Astrocyte (in vitro differentiated cells and primary cell): ENCODE data around the gene UBA3. TPM values are rescaled to one million over a fixed set of nuclear protein-coding genes. Genes with fewer than 3 reads are reported as not detected.

Source experiments
- DNase-seq: peaks from one replicate; pipeline ENCODE4 v3.0.0-alpha.2; 2010; ENCODE audit warnings: low read depth
- FAIRE-seq: peaks from 2 replicates; lab custom pipeline; 2011; peaks lifted over from hg19 to GRCh38; lab: Jason Lieb, UNC
- H2AFZ ChIP-seq: 2 replicates; pipeline ENCODE4 v1.6.0; 2012; ENCODE audit warnings: low read depth, low read length, inconsistent platforms
- H3K27ac ChIP-seq: 2 replicates; pipeline ENCODE4 v1.5.1; 2011; ENCODE audit warnings: low read depth, low read length, inconsistent platforms
- H3K27me3 ChIP-seq: 2 replicates; pipeline ENCODE4 v1.6.0; 2011; ENCODE audit warnings: low read length, inconsistent platforms; ENCODE audit not compliant: insufficient read depth
- H3K36me3 ChIP-seq: 2 replicates; pipeline ENCODE4 v1.5.1; 2011; ENCODE audit warnings: low read length, inconsistent platforms; ENCODE audit not compliant: insufficient read depth
- H3K4me1 ChIP-seq: 2 replicates; pipeline ENCODE4 v1.5.1; 2011; ENCODE audit warnings: low read length, inconsistent platforms; ENCODE audit not compliant: insufficient read depth
- H3K4me2 ChIP-seq: 2 replicates; pipeline ENCODE4 v1.6.0; 2012; ENCODE audit warnings: low read length, inconsistent platforms
- H3K4me3 ChIP-seq: 2 replicates; pipeline ENCODE4 v1.5.1; 2011; ENCODE audit warnings: low read depth, mild to moderate bottlenecking, low read length, inconsistent platforms; ENCODE audit not compliant: insufficient read depth
- H3K79me2 ChIP-seq: 2 replicates; pipeline ENCODE4 v1.6.0; 2012; ENCODE audit warnings: mild to moderate bottlenecking, low read length, inconsistent platforms; ENCODE audit not compliant: insufficient read depth
- H3K9ac ChIP-seq: 2 replicates; pipeline ENCODE4 v1.6.0; 2012; ENCODE audit warnings: mild to moderate bottlenecking, low read length, inconsistent platforms
- H3K9me3 ChIP-seq: 2 replicates; pipeline ENCODE4 v1.5.1; 2012; ENCODE audit warnings: low read depth, mild to moderate bottlenecking, low read length, inconsistent platforms; ENCODE audit not compliant: insufficient read depth
- H4K20me1 ChIP-seq: 2 replicates; pipeline ENCODE4 v1.6.0; 2012; ENCODE audit warnings: low read length, inconsistent platforms; ENCODE audit not compliant: insufficient read depth
- H3K27ac Mint-ChIP-seq: one replicate; pipeline ENCODE4 v1.8.0; 2021; ENCODE audit warnings: mild to moderate bottlenecking, mixed read lengths; ENCODE audit not compliant: unreplicated experiment
- H3K27me3 Mint-ChIP-seq: one replicate; pipeline ENCODE4 v1.8.0; 2021; ENCODE audit warnings: low read depth, mixed read lengths; ENCODE audit not compliant: unreplicated experiment
- H3K36me3 Mint-ChIP-seq: one replicate; pipeline ENCODE4 v1.8.0; 2021; ENCODE audit warnings: low read depth, mixed read lengths; ENCODE audit not compliant: unreplicated experiment
- H3K4me1 Mint-ChIP-seq: one replicate; pipeline ENCODE4 v1.8.0; 2021; ENCODE audit warnings: low read depth, mixed read lengths; ENCODE audit not compliant: unreplicated experiment
- H3K4me3 Mint-ChIP-seq: one replicate; pipeline ENCODE4 v1.8.0; 2021; ENCODE audit warnings: mild to moderate bottlenecking, moderate library complexity, mixed read lengths; ENCODE audit not compliant: unreplicated experiment
- H3K9me3 Mint-ChIP-seq: one replicate; pipeline ENCODE4 v1.8.0; 2021; ENCODE audit warnings: mild to moderate bottlenecking, mixed read lengths; ENCODE audit not compliant: unreplicated experiment
- EZH2 ChIP-seq: IDR thresholded peaks from 2 replicates; pipeline ENCODE4 v1.6.1; 2012; ENCODE audit warnings: mild to moderate bottlenecking, low read length, inconsistent platforms; ENCODE audit not compliant: insufficient read depth
- total RNA-seq: library from RNA; stranded (reverse); gene quantifications from 2 replicates; pipeline ENCODE4 v1.2.1, GENCODE V29; 2021
- TF ChIP-seq, protein P1 (sequence below): IDR thresholded peaks from 2 replicates; pipeline ENCODE4 v1.5.1; 2011; ENCODE audit warnings: low read depth, mild to moderate bottlenecking, inconsistent platforms, low read length, moderate library complexity; ENCODE audit not compliant: insufficient read depth

UBA3 gene
- total RNA-seq, 1 donor from 2014 or later: 79.2 TPM

DNA sequence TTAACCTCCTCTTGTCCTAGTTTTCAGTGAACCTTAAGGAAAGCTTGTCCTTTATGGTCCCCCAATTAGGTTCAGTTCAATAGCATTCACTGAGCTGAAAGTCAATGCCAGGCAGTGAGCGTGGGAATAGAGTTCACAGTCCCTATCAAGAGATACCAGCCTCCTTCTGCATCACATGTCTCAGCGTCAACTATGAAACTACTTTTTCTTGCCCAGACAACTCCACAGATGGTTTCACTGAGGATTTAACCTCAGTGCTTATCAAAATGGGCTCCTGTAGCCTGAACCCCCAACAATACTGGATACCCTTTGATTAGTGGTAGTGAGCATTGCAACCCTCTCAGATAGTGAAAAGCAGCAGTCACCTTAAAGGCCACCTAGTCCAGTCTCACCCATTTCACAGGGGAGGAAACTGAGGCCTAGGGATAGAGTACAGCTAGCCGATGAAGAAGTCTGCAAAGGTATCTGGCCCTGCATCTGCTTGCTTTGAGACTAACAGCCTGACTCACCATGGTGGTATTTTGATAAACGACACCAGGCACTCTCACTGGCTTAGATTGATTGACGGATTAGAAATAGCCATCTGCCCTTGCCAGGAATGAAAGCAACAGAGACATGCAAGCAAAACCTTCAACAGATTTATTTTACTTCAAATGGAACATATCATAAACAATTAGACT, 1.6 kb upstream of the UBA3 start:
- H3K4me3 Mint-ChIP-seq: peak overlapping the region; percentile 22
- no peak overlapping the region for H3K27ac ChIP-seq
- peaks cover 43% of the 10 kb centered on the region for H3K4me1 Mint-ChIP-seq
- H3K4me1 ChIP-seq: peaks cover 47% of the 10 kb centered on the region
- no peaks in the 10 kb centered on the region for H3K9me3 Mint-ChIP-seq
- H3K9me3 ChIP-seq: no peaks in the 10 kb centered on the region
- peak; percentile 51 for DNase-seq
- no peak overlapping the region for H3K9ac ChIP-seq
- H3K4me2 ChIP-seq: peak overlapping the region; percentile 40
- peaks cover 12% of the 10 kb centered on the region for H4K20me1 ChIP-seq
- peaks cover 50% of the 10 kb centered on the region for H3K79me2 ChIP-seq
- H3K4me3 ChIP-seq: no peak overlapping the region
- TF ChIP-seq EZH2: no peak
- TF ChIP-seq, protein P1, sequence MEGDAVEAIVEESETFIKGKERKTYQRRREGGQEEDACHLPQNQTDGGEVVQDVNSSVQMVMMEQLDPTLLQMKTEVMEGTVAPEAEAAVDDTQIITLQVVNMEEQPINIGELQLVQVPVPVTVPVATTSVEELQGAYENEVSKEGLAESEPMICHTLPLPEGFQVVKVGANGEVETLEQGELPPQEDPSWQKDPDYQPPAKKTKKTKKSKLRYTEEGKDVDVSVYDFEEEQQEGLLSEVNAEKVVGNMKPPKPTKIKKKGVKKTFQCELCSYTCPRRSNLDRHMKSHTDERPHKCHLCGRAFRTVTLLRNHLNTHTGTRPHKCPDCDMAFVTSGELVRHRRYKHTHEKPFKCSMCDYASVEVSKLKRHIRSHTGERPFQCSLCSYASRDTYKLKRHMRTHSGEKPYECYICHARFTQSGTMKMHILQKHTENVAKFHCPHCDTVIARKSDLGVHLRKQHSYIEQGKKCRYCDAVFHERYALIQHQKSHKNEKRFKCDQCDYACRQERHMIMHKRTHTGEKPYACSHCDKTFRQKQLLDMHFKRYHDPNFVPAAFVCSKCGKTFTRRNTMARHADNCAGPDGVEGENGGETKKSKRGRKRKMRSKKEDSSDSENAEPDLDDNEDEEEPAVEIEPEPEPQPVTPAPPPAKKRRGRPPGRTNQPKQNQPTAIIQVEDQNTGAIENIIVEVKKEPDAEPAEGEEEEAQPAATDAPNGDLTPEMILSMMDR: no peak
- H2AFZ ChIP-seq: no peak overlapping the region
- H3K27me3 ChIP-seq: no peaks in the 10 kb centered on the region
- peaks cover 4% of the 10 kb centered on the region for H3K36me3 Mint-ChIP-seq
- peak overlapping the region; percentile 95 for H3K27ac Mint-ChIP-seq
- peak; percentile 56 for FAIRE-seq
- H3K27me3 Mint-ChIP-seq: no peaks in the 10 kb centered on the region
- H3K36me3 ChIP-seq: no peaks in the 10 kb centered on the region

DNA sequence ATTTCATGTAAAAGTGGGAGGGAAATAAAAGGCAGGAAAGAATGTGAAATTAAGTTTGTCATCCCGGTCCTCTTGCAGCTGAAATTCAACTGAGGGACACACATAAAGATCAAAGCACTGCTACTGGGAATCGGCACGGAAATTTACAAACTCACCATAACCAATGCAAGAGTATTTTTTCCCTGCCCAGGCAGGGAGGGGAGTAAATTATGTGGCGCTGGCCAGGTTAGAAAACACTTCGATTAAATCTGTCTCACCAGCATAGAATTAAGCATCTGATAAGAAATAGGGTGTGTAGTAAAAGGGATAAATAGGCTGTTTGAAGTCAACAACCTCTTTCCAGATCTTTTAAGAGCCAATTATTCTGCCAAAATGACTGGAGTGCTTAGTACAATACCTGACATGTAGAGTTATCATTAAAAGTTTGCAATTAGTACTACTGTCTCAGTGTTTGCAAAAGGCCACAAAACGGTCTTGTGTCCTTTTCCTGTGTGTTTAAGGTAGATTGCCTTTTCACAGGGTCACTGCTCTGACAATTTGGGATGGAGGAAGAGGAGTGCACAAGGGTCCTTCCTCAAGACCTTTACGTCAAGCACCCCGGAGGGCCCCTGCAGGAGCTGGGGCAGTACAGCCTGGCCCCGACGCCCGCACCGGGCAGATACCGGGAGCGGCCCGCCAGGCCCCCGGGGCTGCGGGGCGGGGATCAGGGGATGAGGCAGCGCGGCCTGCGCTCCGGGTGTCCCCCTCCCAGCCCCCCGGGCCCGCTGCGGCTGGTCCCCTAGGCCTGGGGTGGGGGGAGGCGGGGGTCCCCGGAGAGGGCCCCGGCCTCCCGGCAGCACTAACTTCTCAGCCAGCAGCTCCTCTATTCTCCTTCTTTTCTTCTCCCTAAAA, 651 bp downstream of the UBA3 start:
- Histone ChIP-seq H3K27me3 (no peaks in the 10 kb centered on the region), H3K4me1 (peaks cover 42% of the 10 kb centered on the region), H3K4me2 (peak overlapping the region; percentile 94), H3K79me2 (peaks cover 53% of the 10 kb centered on the region), H4K20me1 (peaks cover 12% of the 10 kb centered on the region), H3K4me3 (peak overlapping the region; percentile 88), H3K36me3 (no peaks in the 10 kb centered on the region), H3K9ac (peak overlapping the region; percentile 92), H3K9me3 (no peaks in the 10 kb centered on the region), H3K27ac (peak overlapping the region; percentile 55), H2AFZ (peak overlapping the region; percentile 49)
- FAIRE-seq (peak; percentile 76), DNase-seq (no peak)
- TF ChIP-seq, protein P1: no peak
- TF ChIP-seq EZH2: no peak
- peaks cover 4% of the 10 kb centered on the region for H3K36me3 Mint-ChIP-seq
- H3K27ac Mint-ChIP-seq: peak overlapping the region; percentile 87
- H3K4me1 Mint-ChIP-seq: peaks cover 40% of the 10 kb centered on the region
- no peaks in the 10 kb centered on the region for H3K9me3 Mint-ChIP-seq
- peak overlapping the region; percentile 93 for H3K4me3 Mint-ChIP-seq
- no peaks in the 10 kb centered on the region for H3K27me3 Mint-ChIP-seq
